HG03135 (cell line): Measurements from ENCODE around the gene ARSB.
"Not testable (repeated sequence)": the region's sequence is repeated elsewhere in the genome, so short reads cannot be mapped to it uniquely, and the experiment has no call there.

ENCODE experiments used
- ATAC-seq: cut with Tn5 transposase; IDR thresholded peaks from one replicate; pipeline ENCODE4 v1.9.1; 2021; ENCODE audit warnings: mild to moderate bottlenecking, moderate library complexity; ENCODE audit not compliant: unreplicated experiment

ARSB gene

DNA sequence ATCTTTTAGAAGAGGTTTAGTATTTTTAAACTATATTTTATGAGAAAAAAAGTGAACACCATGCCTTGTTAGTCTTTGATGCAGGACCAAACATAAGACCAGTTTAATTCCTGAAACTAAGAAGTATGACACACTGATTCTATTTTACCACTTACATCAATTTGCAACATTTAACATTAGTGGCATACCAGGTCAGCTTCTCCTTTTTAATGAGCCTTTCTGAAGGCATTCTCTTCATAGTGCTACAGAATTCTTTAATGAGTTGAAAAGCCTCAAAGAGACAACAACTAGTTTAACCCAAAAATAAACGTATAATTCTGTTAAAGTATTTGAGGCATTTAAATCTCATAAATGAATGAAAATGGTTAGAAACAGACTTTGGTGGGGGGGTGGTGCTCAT, 28.2 kb downstream of the ARSB start:
- no peak for ATAC-seq

DNA sequence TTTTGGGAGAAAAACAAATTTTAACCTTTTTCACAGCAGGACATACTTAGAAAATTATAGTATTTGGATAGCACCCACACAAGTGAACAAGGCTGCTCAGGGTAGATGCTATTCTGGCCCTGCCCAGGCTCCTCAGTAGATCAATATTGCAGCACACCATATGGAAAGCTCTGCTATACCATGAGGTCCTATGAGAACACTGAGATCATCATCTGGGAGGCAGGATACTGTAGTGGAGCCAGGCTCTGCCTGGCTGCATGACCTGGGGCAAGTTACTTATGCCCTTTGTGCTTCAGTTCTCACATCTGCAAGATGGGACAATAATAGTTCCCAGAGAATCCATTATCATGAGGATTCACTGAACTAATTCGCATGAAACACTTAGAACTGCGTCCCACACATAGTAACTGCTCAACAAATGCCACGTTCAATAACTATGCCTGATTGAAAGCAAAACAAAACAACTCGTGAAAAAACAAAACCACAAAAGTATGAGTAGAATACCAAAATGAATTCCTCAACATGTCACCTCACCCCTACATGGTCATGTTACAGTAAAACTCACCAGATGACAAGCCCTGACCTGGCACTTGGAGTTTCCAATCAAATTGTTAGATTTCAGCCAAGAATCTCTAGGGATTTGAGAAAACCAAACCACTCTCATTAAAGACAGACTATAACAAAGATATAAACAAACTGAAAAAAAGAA, 31.9 kb downstream of the ARSB start:
- peak; percentile 52 for ATAC-seq

DNA sequence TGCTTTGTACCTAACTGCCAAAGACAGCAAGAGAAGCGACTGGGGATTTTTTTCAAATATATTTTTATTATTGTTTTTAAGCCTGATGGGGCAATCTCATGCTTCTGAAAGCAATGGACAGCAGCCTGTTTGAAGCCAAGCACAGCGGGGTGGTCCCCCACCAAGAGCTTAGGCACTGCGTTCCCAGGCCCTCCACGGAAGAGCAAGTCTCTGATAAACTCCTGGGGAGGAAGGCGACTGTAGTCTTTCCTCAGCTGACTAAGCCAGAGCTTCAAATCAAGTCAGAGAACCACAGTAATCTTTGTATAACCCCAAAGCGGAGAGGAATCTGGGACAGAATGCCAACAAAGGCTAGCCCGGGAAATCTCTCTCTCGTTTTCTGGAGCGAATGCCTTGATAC, 54.4 kb downstream of the ARSB start:
- no peak for ATAC-seq

DNA sequence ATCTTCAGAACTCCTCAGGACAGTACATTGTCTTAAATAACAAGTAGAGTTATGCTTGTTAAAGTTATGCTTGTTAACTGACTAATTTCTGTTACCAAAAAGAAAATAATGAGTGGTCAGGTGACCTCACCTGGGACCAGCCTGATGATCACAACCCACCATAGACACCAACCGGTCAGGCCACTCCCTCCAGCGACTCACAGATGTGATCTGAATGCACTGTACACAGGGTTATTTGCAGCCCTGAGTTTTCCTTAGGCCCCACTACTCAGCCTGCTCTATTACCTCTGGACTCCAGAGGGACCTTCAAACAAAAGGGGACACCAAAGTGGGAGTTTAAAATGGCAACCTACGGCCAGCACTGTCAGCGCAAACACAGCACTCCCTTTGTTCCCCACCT, 55.3 kb downstream of the ARSB start:
- ATAC-seq = no peak

DNA sequence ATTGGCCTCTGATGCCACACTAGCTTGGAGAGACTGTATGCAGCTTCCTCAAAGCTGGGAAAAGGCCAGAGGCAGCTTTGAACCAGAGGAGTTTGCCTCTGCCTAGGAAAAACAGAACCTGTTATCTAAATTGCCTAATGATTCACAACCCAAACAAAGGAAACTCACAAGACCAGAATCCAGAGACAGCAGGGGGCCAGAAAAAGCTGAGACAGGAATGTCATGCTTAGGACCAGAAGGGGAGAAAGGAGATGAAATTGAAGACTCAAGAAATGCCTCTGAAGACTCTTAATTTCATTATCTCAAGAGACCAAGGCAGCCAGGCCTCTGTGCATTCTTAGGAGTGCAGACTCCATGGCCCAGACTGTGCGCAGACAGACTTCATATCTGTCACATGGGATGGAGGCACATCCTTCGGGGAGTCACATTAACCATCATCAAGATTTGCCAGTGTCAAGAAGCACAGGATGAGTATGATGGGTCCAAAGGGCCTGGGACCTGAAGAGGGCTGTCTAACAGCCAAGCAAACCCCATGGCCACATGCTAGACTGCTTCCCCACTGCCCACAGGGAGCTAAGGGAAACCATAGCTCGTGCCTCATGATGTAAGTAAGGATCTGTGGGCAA, 57.3 kb downstream of the ARSB start:
- ATAC-seq = no peak

DNA sequence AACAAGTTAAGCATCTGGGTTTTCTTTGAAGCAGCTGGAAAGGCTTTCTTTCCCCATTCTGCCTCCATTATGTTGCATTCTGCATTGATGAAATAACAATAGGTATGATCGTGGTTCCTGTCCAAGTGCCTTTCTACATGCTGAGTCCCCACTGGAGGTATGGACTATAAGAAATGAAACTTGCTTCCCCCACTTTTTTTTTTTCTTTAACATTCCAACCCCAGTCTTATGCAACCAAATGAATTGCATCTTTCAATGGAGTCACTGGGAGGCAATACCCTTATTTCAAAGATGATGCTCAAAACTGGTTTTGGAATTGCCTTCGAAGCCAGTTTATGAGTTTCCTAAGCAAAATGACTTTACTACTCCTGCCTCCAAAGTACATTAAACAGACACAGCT, 58.9 kb downstream of the ARSB start:
- no peak for ATAC-seq

DNA sequence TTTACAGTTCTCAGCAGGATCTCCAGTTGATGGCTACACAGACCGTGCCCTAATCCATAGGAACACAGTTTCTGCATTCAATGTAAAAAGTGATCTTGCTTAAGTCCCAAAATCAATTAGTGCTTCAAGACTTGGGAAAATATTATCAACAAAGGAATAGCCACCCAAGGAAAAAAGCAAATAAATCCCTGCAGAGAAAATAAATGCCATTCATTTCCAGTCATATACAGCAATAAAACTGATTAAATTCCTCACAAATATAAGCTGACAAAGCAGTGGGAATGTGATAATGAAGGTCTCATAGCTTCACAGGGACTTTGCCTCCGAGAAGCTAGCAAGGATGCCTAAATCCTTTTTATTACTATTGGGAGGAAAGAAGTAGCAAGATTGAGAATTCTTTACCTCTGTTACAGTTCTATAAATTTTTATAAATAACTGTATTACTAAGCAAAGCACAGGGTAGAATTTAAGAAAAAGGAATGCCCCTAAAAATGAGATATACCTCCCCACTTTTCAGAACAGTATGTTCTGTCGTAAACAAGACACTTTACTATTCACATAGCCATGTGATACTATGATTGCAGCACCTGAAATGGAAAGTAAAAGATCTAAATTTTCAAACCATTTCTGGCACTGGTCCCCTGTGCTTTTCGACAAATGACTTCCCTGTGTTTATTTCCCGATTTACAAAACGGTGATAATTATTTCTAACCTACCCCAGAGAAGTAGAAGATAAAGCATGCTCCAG, 59.8 kb downstream of the ARSB start:
- no peak for ATAC-seq

DNA sequence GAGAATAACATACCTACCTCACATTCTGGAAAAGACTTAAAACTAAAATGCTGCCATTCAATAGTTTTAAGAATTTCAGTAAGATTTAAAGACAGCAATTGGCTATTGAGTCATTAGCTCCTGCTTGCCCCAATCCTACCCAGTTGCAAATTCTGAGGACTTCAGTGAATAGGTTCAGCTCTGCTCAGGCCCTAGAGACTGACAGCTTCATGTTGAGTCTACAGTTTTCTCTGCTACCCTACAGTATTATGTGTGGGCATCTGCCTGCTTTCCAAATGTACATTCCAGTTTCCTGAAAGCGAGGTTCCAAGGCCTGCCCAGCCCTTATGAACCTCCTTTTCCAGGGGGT, 61.5 kb downstream of the ARSB start:
- ATAC-seq = no peak

DNA sequence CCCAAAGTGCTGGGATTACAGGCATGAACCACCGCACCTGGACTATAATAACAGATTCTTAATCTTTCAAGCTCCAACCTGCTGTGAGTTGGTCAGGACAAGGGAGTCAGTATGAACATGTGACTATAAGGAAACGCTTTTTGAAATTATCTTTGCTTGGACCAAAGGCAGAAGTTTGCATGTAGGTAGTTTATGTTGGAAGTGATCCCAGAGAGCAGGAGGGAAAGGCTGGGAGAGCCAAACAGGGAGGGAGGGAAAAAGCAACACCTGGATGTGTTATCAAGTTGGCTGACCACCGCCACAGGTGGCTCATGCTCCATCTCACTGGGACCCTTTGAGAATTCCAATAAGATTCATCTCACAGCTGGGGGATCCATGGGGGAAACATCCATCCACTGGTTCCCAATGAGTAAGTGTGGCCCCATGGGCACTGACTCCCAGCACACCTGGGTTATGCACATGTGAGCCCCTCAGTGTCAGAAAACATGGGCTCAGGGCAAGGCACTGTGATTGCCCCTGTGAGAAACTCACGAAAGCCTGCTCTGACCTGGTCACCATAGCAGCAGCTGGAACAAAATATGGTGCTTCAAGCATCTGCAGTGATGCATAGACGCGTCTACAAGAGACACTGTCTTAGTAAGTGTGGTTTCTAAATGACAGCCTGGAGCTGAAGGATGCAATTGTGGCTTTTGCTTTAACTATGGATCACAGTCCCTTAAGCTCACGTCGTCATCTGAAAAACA, 62.1 kb downstream of the ARSB start:
- no peak for ATAC-seq

DNA sequence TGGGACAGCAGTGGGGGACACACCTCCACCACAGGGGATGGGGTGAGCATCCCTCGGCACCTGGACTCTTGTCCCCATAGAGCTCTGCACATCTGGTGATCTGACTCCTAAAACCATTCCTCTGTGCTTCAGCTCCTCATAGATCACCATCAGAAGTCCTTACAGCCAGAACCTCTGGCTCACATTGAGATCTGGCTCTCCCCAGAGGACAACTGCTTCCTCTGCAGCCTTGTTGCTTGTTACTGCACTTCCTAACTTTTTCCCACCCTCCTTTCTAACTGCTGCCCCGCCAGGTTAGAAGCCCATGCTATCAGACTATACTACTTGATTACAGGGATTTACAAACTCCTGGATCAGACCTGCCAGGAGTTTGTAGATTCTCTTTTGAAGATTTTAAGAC, 64.5 kb downstream of the ARSB start:
- ATAC-seq = no peak

DNA sequence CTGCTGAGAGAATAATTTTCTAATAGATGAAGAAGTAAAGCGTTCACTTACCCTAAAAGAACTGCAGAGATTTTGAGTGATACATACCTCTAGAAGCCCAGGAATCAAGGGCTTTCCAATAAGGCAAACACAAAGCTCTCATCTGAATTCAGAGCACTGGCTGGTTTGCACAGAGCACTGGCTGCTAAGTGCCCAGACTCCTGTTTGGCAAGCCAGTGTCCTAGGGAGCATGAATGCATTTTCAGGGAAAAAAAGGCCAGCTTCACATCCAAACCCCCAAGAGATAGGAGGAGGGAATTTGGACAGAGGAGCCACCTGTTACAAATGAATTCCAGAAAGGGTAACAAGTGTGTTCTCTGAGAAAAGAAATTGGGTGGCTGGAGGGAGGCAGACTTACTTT, 65.3 kb downstream of the ARSB start:
- no peak for ATAC-seq

DNA sequence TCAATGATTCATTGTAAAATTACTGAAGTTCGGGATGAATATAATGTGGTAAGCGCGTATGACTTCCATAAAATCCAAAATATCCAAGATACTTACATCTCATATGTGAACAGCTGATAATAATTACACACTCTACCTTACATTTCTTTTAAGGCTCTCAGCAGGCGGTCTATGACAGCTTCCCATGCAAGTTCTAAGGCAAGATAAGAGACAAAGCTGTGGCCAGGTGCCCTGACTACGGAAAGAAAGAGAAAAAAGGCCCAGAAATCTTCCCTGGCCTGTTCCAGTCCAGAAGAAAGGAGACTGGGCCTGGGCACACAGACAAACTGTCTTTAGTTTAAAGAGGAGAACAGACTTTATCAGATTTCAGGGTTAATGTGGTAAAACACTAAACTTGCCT, 69.1 kb downstream of the ARSB start:
- ATAC-seq = no peak

DNA sequence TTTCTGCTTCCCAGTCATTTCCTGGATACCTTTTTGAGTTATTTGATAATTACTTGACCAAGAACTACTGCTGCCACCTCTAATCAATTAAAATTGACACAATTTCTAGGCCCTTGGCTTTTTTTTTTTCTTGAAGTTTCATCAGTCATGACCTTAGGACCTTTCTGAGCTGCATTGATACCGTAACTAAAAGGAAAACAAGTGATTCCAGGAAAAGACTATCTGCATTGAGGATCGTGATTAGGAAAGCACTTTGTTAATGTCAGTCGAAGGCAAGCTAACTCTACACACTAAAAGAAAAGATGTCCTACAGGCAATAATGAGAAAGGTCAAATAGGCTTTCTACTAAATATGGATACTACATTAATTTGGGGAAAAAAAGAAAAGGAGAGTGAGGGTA, 69.9 kb downstream of the ARSB start:
- no peak for ATAC-seq

DNA sequence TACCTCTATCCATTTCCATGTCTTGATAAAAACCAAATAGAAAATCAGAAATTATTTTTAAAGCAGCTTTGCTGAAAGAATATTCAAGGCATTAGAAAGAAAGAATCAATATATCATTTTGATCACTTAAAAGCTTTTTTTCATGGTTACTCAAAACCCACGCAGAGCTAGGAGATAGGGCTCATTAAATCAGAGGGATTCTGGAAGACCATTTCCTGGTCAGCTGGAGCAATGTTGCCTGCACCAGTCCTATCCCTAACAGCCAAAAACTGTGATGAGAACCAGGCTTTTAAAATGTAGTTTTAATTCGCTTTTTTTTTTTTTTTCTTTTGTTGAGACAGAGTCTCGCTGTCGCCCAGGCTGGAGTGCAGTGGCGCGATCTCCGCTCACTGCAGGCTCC, 72.3 kb downstream of the ARSB start:
- ATAC-seq = no peak

DNA sequence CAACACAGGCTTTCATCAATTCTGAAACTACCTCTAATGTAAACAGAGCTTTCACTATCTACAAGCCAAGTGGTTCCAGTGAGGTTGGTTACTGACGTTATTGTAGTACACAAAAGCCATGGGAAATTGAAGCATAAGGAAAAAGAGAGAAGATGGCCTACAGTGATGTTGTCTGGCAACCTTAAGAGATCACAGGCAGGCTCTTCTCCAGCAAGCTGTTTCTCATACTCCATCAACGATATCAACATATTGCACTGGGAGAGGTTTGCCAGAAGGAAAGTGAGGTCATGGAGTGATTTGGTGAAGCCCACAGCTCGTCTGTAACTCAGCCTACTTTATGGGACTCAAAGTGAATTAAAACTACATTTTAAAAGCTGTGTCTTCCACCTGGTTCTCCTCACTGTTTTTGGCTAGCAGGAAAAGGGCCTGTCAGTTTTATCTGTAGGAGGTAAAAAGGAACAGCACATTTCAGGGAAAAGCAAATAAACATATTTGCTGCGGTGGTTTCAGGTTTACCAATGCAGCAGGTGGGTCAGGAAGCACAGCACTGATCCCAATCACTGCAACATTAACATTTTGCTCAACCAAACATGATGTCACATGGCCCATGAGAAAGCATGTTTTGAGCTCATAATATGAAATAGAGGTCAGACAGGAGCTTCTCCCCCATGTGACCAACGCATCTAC, 72.9 kb downstream of the ARSB start:
- no peak for ATAC-seq

DNA sequence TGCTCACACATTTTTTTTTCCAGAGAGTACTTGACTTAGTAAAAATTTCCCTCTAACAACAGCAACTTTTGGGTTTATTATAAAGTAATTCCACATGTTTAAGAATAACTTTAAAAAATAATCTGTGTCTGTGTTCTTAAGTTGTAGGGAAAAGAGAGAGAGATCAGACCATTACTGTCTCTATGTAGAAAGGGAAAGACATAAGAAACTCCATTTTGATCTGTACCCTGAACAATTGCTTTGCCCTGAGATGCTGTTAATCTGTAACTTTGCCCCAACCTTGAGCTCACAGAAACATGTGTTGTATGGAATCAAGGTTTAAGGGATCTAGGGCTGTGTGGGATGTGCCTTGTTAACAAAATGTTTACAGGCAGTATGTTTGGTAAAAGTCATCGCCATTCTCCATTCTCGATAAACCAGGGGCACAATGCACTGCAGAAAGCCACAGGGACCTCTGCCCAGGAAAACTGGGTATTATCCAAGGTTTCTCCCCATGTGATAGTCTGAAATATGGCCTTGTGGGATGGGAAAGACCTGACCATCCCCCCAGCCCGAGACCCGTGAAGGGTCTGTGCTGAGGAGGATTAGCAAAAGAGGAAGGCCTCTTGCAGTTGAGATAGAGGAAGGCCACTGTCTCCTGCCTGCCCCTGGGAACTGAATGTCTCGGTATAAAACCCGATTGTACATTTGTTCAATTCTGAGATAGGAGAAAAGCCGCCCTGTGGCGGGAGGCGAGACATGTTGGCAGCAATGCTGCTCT, 75.7 kb downstream of the ARSB start:
- not testable (repeated sequence) for ATAC-seq

DNA sequence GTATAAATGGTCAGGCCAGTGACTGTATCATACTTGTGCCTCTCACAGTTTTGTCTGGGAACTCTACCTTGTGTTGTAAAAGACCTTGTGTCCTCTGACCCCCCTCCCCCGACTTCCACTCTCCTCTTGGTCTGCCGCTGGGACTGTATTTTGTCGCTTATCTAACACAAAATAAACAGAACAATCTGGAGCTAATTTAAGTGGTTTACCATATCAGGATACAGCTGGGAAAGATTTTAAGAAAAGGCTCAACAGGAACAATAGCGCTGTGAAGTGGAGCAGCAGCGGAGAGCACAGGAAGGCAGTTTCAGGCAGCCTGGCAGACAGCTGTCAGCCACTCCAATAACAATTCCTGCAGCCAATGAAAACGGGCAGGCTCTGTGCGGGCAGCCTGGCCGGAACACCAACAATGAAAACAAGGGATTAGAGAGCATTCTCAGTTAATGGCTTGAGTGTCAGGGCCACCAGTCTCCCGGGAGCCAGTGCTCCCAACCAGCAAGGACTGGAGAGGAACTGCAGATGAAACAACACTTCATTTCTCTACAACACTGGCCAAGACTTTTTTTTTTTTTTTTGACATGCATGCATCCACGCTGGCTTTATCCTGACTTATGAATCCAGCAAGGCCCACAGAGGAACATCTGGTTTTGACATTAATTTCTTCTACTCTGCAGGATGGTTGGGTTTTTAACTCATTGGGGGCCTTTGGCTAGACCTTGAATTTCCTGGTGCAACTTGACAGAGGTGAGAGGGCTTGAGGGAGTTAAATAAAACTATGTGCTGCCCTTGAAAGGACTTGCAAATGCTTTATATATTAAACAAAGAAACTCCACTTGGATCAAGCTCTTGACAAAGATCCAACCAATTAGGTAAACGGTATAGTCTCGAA, 76.7 kb downstream of the ARSB start:
- ATAC-seq = no peak

DNA sequence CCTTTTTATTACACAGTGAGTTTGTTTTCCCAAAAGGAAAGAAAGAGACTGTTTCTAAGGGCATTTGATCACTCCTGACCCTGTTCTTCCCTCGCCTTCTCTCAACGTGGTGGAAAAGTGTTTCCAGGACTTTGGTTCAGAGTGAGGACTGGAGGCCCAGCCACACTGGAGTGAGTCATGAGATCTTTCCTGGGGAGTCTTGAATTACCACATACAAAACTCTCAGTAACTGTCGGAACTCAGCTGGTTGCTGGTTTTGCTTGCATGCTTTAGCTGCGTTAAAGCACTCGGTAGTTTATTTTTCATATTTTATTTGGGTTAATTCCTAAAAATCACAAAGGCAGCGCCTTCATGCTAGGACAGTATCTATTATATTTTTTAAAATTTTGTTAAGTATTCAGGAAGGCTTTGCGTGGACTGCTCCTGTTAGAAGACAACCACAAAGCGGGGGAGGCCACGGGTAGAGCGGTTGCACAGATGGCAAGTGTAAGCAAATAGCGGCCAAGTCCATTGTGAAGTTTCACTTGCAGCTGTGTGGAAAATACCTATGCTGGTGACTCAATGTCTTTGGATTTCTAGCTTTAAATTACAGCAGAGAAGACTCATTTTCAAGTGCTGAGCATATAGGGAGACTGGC, 77.7 kb downstream of the ARSB start:
- no peak for ATAC-seq
